SK-N-SH (cell line): ENCODE measurements around the gene OBSCN. TPM values are rescaled to one million over a fixed set of nuclear protein-coding genes. Genes with fewer than 3 reads are reported as not detected.

ENCODE experiments used
- CTCF ChIA-PET: fragments of 300-600, 350-600 bp; formaldehyde crosslinking; extraction: SDS; loops from one replicate; lab custom pipeline; 2021; lab: Yijun Ruan, JAX
- POLR2A ChIA-PET: fragments of 350-600 bp; sonication (Branson Sonifier 250); formaldehyde crosslinking; extraction: SDS; loops from one replicate; lab custom pipeline; 2020; ENCODE audit warnings: antibody characterized with exemption, inconsistent platforms; lab: Yijun Ruan, JAX
- DNase-seq: peaks from one replicate; pipeline ENCODE4 v3.0.0; 2012
- H2AFZ ChIP-seq: fragments of 200-600 bp; sonication (generic); 2 replicates; pipeline ENCODE4 v1.8.1; 2016; ENCODE audit warnings: antibody characterized with exemption, mild to moderate bottlenecking, low read depth
- H3F3A ChIP-seq: fragments of 200-600 bp; sonication (generic); replicated peaks from 2 replicates; pipeline ENCODE3; 2016; ENCODE audit warnings: antibody characterized with exemption, mild to moderate bottlenecking; ENCODE audit not compliant: insufficient read depth
- H3K27ac ChIP-seq, 2 experiments: fragments of 200-500 bp in 1 of 2; fragments of 200-600 bp in 1 of 2; sonication (Bioruptor generic) in 1 of 2; sonication (generic), shearing (Covaris generic) in 1 of 2; 2 replicates each; pipeline versions ENCODE4 v1.5.1 to v1.6.1; 2014 to 2016; ENCODE audit warnings: low read depth in 2 of 2, inconsistent platforms in 1 of 2, low read length in 1 of 2, mild to moderate bottlenecking in 1 of 2, mixed read lengths in 1 of 2
- H3K27me3 ChIP-seq: fragments of 200-600 bp; sonication (generic), shearing (Covaris generic); 2 replicates; pipeline ENCODE4 v1.6.1; 2016; ENCODE audit warnings: mixed run types; ENCODE audit not compliant: insufficient read depth
- H3K36me3 ChIP-seq, 2 experiments: fragments of 200-500 bp in 1 of 2; fragments of 200-600 bp in 1 of 2; sonication (Bioruptor generic) in 1 of 2; sonication (generic) in 1 of 2; replicated peaks in 1 of 2; 2 replicates each; pipeline versions ENCODE3 to v1.5.1; 2014 to 2016; ENCODE audit warnings: low read length in 1 of 2, mild to moderate bottlenecking in 1 of 2; ENCODE audit not compliant: insufficient read depth in 2 of 2, control insufficient read depth in 1 of 2
- H3K4me1 ChIP-seq, 2 experiments: fragments of 200-500 bp in 1 of 2; fragments of 200-600 bp in 1 of 2; sonication (Bioruptor generic) in 1 of 2; sonication (generic), shearing (Covaris generic) in 1 of 2; 2 replicates each; pipeline versions ENCODE4 v1.5.1 to v1.6.1; 2014 to 2016; ENCODE audit warnings: low read depth in 1 of 2, low read length in 1 of 2, mixed run types in 1 of 2; ENCODE audit not compliant: insufficient read depth in 2 of 2, control insufficient read depth in 1 of 2
- H3K4me2 ChIP-seq: fragments of 200-600 bp; sonication (generic), shearing (Covaris generic); 2 replicates; pipeline ENCODE4 v1.6.1; 2017; ENCODE audit warnings: mixed run types
- H3K4me3 ChIP-seq, 2 experiments: fragments of 200-500 bp in 1 of 2; fragments of 200-600 bp in 1 of 2; sonication (Bioruptor generic) in 1 of 2; sonication (generic), shearing (Covaris generic) in 1 of 2; 2 replicates each; pipeline versions ENCODE4 v1.5.1 to v1.8.1; 2014 to 2016; ENCODE audit warnings: low read depth in 2 of 2, inconsistent platforms in 1 of 2, low read length in 1 of 2, mild to moderate bottlenecking in 1 of 2, mixed read lengths in 1 of 2, moderate library complexity in 1 of 2
- H3K79me2 ChIP-seq: fragments of 200-600 bp; sonication (generic); 2 replicates; pipeline ENCODE4 v1.8.1; 2017; ENCODE audit warnings: mild to moderate bottlenecking; ENCODE audit not compliant: insufficient read depth
- H3K9ac ChIP-seq: fragments of 200-600 bp; sonication (generic); 2 replicates; pipeline ENCODE4 v1.6.1; 2017; ENCODE audit warnings: mixed run types
- H3K9me2 ChIP-seq: fragments of 200-600 bp; sonication (generic); 2 replicates; pipeline ENCODE4 v1.6.1; 2017; ENCODE audit warnings: mixed run types
- H3K9me3 ChIP-seq: fragments of 200-600 bp; sonication (generic); 2 replicates; pipeline ENCODE4 v1.6.1; 2017; ENCODE audit warnings: mixed run types, mild to moderate bottlenecking, moderate library complexity
- H4K20me1 ChIP-seq: fragments of 200-600 bp; sonication (generic); 2 replicates; pipeline ENCODE4 v1.6.1; 2017; ENCODE audit warnings: mild to moderate bottlenecking, mixed run types; ENCODE audit not compliant: insufficient read depth
- ELF1 ChIP-seq: IDR thresholded peaks from 2 replicates; pipeline ENCODE4 v1.4.0; 2012
- EP300 ChIP-seq, 2 experiments: IDR thresholded peaks; 2 replicates each; pipeline versions ENCODE4 v1.4.0 to v1.6.1; 2012; ENCODE audit warnings: borderline replicate concordance in 1 of 2, low read depth in 1 of 2, low read length in 1 of 2
- EZH2phosphoT487 ChIP-seq: fragments of 200-600 bp; sonication (generic); IDR thresholded peaks from 2 replicates; pipeline ENCODE4 v1.6.1; 2017; ENCODE audit warnings: low read depth, mixed run types, mild to moderate bottlenecking, antibody characterized with exemption, moderate library complexity, borderline replicate concordance
- FOSL2 ChIP-seq: IDR thresholded peaks from 2 replicates; pipeline ENCODE4 v1.4.0; 2012; ENCODE audit warnings: low read depth, mild to moderate bottlenecking, moderate library complexity, borderline replicate concordance
- FOXJ3 ChIP-seq: sonication (generic); formaldehyde crosslinking; IDR thresholded peaks from 2 replicates; pipeline ENCODE4 v1.5.1; 2020; ENCODE audit warnings: mild to moderate bottlenecking, missing genetic modification reagents
- FOXM1 ChIP-seq: IDR thresholded peaks from 2 replicates; pipeline ENCODE4 v1.4.0; 2012; ENCODE audit warnings: low read depth, mild to moderate bottlenecking
- GABPA ChIP-seq: IDR thresholded peaks from 2 replicates; pipeline ENCODE4 v1.4.0; 2012; ENCODE audit warnings: low read depth, mild to moderate bottlenecking
- GATA2 ChIP-seq: sonication (generic); formaldehyde crosslinking; IDR thresholded peaks from 2 replicates; pipeline ENCODE4 v1.5.0; 2020; ENCODE audit warnings: mild to moderate bottlenecking, missing genetic modification reagents
- JUND ChIP-seq: IDR thresholded peaks from 2 replicates; pipeline ENCODE4 v1.4.0; 2012
- POLR2AphosphoS5 ChIP-seq: IDR thresholded peaks from 2 replicates; pipeline ENCODE4 v1.6.1; 2012; ENCODE audit warnings: low read depth, low read length
- RCOR1 ChIP-seq: fragments of 150-350 bp; IDR thresholded peaks from 2 replicates; pipeline ENCODE4 v1.6.1; 2017; ENCODE audit warnings: antibody characterized with exemption, low read length
- REST ChIP-seq: IDR thresholded peaks from 2 replicates; pipeline ENCODE4 v1.6.1; 2012; ENCODE audit warnings: mild to moderate bottlenecking, low read depth, low read length, moderate library complexity
- RFX5 ChIP-seq: IDR thresholded peaks from 2 replicates; pipeline ENCODE4 v1.6.1; 2012; ENCODE audit warnings: mild to moderate bottlenecking, improper control_type of control experiment, low read length
- YY1 ChIP-seq: IDR thresholded peaks from 2 replicates; pipeline ENCODE4 v1.4.0; 2012; ENCODE audit warnings: low read depth, mild to moderate bottlenecking
- WGBS: methylation state at CpG from one replicate; pipeline ENCODE4 v1.1.6; 2017; ENCODE audit warnings: low lambda C conversion rate; 5-methylcytosine and 5-hydroxymethylcytosine counted together
- polyA plus RNA-seq, 3 experiments: library from polyadenylated mRNA; depleted of rRNA; stranded (reverse); fragments of >200 nt; gene quantifications; 2 replicates each; pipeline ENCODE4 v1.2.3, GENCODE V29; 2012
- TF ChIP-seq, protein P1 (sequence below): fragments of 200-600 bp; sonication (generic); IDR thresholded peaks from 2 replicates; pipeline ENCODE4 v1.6.1; 2017; ENCODE audit warnings: antibody characterized with exemption, mild to moderate bottlenecking, moderate library complexity
- TF ChIP-seq, protein P2 (sequence below): IDR thresholded peaks from 2 replicates; pipeline ENCODE4 v1.4.0; 2012; ENCODE audit warnings: low read depth, borderline replicate concordance

The OBSCN gene
- polyA plus RNA-seq, 1 of the 3 experiments (the other 2 are of a cell fraction): 4.0 TPM

- no peaks in the 10 kb centered on the region for H3K79me2 ChIP-seq
- ChIA-PET CTCF (no interaction called here), POLR2A (no interaction called here)
- no peak overlapping the region for H3K9ac ChIP-seq
- H3K9me2 ChIP-seq: no peaks in the 10 kb centered on the region
- no peak overlapping the region for H3K4me3 ChIP-seq
- H3K36me3 ChIP-seq: no peaks in the 10 kb centered on the region
- H3K27ac ChIP-seq: no peak overlapping the region
- TF ChIP-seq REST (no peak), RFX5 (no peak), JUND (no peak), GABPA (no peak), EZH2phosphoT487 (no peak), RCOR1 (no peak), POLR2AphosphoS5 (no peak), FOXM1 (no peak), GATA2 (CRISPR knock-in tag) (no peak), YY1 (no peak), FOSL2 (no peak), EP300 (IDR thresholded peaks at IDR 0.05; ENCODE audit: borderline replicate concordance in 1 of 2, low read depth in 1 of 2, low read length in 1 of 2) (no peak), FOXJ3 (CRISPR knock-in tag) (no peak), ELF1 (no peak)
- TF ChIP-seq, protein P1, sequence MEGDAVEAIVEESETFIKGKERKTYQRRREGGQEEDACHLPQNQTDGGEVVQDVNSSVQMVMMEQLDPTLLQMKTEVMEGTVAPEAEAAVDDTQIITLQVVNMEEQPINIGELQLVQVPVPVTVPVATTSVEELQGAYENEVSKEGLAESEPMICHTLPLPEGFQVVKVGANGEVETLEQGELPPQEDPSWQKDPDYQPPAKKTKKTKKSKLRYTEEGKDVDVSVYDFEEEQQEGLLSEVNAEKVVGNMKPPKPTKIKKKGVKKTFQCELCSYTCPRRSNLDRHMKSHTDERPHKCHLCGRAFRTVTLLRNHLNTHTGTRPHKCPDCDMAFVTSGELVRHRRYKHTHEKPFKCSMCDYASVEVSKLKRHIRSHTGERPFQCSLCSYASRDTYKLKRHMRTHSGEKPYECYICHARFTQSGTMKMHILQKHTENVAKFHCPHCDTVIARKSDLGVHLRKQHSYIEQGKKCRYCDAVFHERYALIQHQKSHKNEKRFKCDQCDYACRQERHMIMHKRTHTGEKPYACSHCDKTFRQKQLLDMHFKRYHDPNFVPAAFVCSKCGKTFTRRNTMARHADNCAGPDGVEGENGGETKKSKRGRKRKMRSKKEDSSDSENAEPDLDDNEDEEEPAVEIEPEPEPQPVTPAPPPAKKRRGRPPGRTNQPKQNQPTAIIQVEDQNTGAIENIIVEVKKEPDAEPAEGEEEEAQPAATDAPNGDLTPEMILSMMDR: no peak
- TF ChIP-seq, protein P2, sequence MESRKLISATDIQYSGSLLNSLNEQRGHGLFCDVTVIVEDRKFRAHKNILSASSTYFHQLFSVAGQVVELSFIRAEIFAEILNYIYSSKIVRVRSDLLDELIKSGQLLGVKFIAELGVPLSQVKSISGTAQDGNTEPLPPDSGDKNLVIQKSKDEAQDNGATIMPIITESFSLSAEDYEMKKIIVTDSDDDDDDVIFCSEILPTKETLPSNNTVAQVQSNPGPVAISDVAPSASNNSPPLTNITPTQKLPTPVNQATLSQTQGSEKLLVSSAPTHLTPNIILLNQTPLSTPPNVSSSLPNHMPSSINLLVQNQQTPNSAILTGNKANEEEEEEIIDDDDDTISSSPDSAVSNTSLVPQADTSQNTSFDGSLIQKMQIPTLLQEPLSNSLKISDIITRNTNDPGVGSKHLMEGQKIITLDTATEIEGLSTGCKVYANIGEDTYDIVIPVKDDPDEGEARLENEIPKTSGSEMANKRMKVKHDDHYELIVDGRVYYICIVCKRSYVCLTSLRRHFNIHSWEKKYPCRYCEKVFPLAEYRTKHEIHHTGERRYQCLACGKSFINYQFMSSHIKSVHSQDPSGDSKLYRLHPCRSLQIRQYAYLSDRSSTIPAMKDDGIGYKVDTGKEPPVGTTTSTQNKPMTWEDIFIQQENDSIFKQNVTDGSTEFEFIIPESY: no peak
- no peaks in the 10 kb centered on the region for H4K20me1 ChIP-seq
- H3K9me3 ChIP-seq: no peaks in the 10 kb centered on the region
- H3K4me2 ChIP-seq: no peak overlapping the region
- H3K4me1 ChIP-seq: no peaks in the 10 kb centered on the region
- no peak for DNase-seq
- no peaks in the 10 kb centered on the region for H3F3A ChIP-seq
- whole genome bisulfite sequencing: 86% methylated on average over 3 of the region's 10 CpGs
- no peak overlapping the region for H2AFZ ChIP-seq
- no peaks in the 10 kb centered on the region for H3K27me3 ChIP-seq
Observed at GRCh38 chr1:228333739-228334115, 125.9 kb downstream of the OBSCN start.
